Measurements from ENCODE around the gene RTRAF.

RTRAF gene

GRCh38 chr14:52044791-52045522 is 55.6 kb downstream of the RTRAF start:
- Histone ChIP-seq H3K27me3 (ENCODE audit: insufficient read depth, low read depth) (no peaks in the 10 kb centered on the region), H3K4me2 (no peak overlapping the region), H4K20me1 (ENCODE audit: insufficient read depth) (no peaks in the 10 kb centered on the region), H3K36me3 (ENCODE audit: insufficient read depth) (no peaks in the 10 kb centered on the region), H3K4me3 (IDR thresholded peaks at IDR 0.05; ENCODE audit: insufficient read depth, low read depth, low read length) (no peak overlapping the region), H3K4me1 (ENCODE audit: low read depth, poor library complexity, severe bottlenecking) (no peaks in the 10 kb centered on the region), H3K9ac (no peak overlapping the region), H3K79me2 (ENCODE audit: insufficient read depth, low read depth) (no peaks in the 10 kb centered on the region), H3K27ac (no peak overlapping the region), H2AFZ (ENCODE audit: low read depth) (no peak overlapping the region)
- TF ChIP-seq CTCF (conservative IDR thresholded peaks at IDR 0.05; ENCODE audit: low read depth, low read length) = no peak

GRCh38 chr14:52046376-52046917 is 57.1 kb downstream of the RTRAF start:
- Histone ChIP-seq H3K27ac (no peak overlapping the region), H3K4me1 (ENCODE audit: low read depth, poor library complexity, severe bottlenecking) (no peaks in the 10 kb centered on the region), H3K4me2 (no peak overlapping the region), H3K4me3 (IDR thresholded peaks at IDR 0.05; ENCODE audit: insufficient read depth, low read depth, low read length) (no peak overlapping the region), H4K20me1 (ENCODE audit: insufficient read depth) (no peaks in the 10 kb centered on the region), H3K79me2 (ENCODE audit: insufficient read depth, low read depth) (no peaks in the 10 kb centered on the region), H2AFZ (ENCODE audit: low read depth) (no peak overlapping the region), H3K36me3 (ENCODE audit: insufficient read depth) (no peaks in the 10 kb centered on the region), H3K27me3 (ENCODE audit: insufficient read depth, low read depth) (no peaks in the 10 kb centered on the region), H3K9ac (no peak overlapping the region)
- no peak for TF ChIP-seq CTCF (conservative IDR thresholded peaks at IDR 0.05; ENCODE audit: low read depth, low read length)

GRCh38 chr14:52048116-52048515 is 58.8 kb downstream of the RTRAF start:
- Histone ChIP-seq H3K36me3 (ENCODE audit: insufficient read depth) (no peaks in the 10 kb centered on the region), H3K4me3 (IDR thresholded peaks at IDR 0.05; ENCODE audit: insufficient read depth, low read depth, low read length) (no peak overlapping the region)
- TF ChIP-seq CTCF (conservative IDR thresholded peaks at IDR 0.05; ENCODE audit: low read depth, low read length) = no peak

GRCh38 chr14:52048641-52049204 is 59.4 kb downstream of the RTRAF start:
- no peaks in the 10 kb centered on the region for H3K4me1 ChIP-seq (ENCODE audit: low read depth, poor library complexity, severe bottlenecking)
- no peak overlapping the region for H3K4me2 ChIP-seq
- no peaks in the 10 kb centered on the region for H4K20me1 ChIP-seq (ENCODE audit: insufficient read depth)
- H3K36me3 ChIP-seq (ENCODE audit: insufficient read depth) = no peaks in the 10 kb centered on the region
- H3K4me3 ChIP-seq (IDR thresholded peaks at IDR 0.05; ENCODE audit: insufficient read depth, low read depth, low read length) = no peak overlapping the region
- H3K79me2 ChIP-seq (ENCODE audit: insufficient read depth, low read depth) = no peaks in the 10 kb centered on the region
- no peak for TF ChIP-seq CTCF (conservative IDR thresholded peaks at IDR 0.05; ENCODE audit: low read depth, low read length)
- no peak overlapping the region for H3K27ac ChIP-seq
- no peaks in the 10 kb centered on the region for H3K27me3 ChIP-seq (ENCODE audit: insufficient read depth, low read depth)
- no peak overlapping the region for H3K9ac ChIP-seq
- H2AFZ ChIP-seq (ENCODE audit: low read depth) = no peak overlapping the region

More at GRCh38 chr14:52048116-52048515, 58.8 kb downstream of the RTRAF start:
- no peaks in the 10 kb centered on the region for H3K4me1 ChIP-seq (ENCODE audit: low read depth, poor library complexity, severe bottlenecking)
- H3K27ac ChIP-seq = no peak overlapping the region
- H3K9ac ChIP-seq = no peak overlapping the region
- H3K79me2 ChIP-seq (ENCODE audit: insufficient read depth, low read depth) = no peaks in the 10 kb centered on the region
- H2AFZ ChIP-seq (ENCODE audit: low read depth) = no peak overlapping the region
- H3K4me2 ChIP-seq = no peak overlapping the region
- H3K27me3 ChIP-seq (ENCODE audit: insufficient read depth, low read depth) = no peaks in the 10 kb centered on the region
- no peaks in the 10 kb centered on the region for H4K20me1 ChIP-seq (ENCODE audit: insufficient read depth)

Data from KMS-11 (cell line).